Activated naive CD4-positive, alpha-beta T cell treated with anti-CD3 and anti-CD28 coated beads, Interleukin-2, amount 50 U/mL, for 16 hours (primary cell): Measurements from ENCODE around the gene BCL7A.
"Not testable (repeated sequence)": the region's sequence is repeated elsewhere in the genome, so short reads cannot be mapped to it uniquely, and the experiment has no call there.

Experiments
- DNase-seq: peaks from one replicate; pipeline ENCODE4 v3.0.0-alpha.2; 2020

BCL7A gene

DNA sequence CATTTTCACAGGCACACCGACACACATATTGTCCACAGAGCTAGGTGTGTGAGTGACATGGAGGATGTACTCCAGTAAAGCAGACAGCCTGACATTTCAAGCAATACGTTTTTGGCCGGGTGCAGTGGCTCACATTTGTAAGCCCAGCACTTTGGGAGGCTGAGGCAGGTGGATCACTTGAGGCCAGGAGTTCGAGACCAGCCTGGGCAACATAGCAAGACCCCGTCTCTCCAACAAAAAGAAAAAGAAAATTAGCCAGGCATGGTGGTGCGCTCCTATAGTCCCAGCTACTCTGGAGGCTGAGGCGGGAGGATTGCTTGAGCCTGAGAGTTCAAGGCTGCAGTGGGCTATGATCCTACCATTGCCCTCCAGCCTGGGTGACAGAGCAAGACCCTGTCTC is 34.7 kb downstream of the BCL7A start:
- DNase-seq = not testable (repeated sequence)

DNA sequence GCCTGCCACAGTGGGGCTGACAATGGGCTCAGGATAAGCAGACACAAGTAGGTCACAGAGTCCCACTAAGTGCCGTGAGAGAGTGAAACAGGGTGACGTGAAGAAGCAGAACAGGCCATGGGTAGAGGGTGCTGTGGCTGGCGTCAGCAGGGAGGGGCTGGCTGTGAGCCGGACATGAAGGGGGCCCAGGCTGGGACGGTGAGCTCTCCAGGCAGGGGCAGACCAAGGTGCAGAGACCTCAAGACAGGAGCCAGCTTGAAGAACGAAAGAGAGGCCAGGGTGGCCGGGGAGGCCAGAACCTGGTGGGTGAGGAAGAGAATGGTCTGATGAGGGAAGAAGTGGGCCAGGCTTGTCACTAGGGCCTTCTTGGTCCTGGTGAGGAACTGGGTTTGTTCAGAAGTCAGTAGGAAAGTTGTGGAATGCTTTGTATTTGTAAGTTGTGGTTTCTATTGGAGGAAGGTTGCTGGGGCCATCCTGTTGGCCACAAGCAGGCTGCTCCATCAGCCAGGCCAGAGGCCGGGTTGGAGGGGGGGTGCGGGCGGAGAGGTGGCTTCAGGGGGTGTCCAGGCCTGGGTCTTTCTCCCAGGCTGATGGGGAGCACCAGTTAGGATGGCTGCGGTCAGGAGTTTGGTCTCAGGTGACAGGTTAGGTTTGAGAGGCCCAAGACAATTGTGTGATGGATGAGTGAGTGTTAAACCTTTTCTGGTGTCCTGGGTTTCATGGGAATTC is 35.5 kb downstream of the BCL7A start:
- DNase-seq = no peak

DNA sequence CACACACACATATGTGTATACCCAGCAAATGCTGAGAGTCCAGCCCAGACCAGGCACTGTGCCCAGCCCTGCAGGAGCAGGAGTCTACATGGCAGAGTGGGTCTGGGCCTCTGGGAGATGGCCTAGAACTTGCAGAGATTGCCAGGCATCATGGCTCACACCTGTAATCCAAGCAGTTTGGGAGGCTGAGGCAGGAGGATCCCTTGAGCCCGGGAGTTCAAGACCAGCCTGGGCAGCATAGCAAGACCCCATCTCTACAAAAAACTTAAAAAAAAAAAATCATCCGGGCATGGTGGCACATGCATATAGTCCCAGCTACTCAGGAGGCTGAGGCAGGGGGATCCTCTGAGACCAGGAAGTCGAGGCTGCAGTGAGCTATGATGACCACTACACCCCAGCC is 36.1 kb downstream of the BCL7A start:
- DNase-seq = no peak

DNA sequence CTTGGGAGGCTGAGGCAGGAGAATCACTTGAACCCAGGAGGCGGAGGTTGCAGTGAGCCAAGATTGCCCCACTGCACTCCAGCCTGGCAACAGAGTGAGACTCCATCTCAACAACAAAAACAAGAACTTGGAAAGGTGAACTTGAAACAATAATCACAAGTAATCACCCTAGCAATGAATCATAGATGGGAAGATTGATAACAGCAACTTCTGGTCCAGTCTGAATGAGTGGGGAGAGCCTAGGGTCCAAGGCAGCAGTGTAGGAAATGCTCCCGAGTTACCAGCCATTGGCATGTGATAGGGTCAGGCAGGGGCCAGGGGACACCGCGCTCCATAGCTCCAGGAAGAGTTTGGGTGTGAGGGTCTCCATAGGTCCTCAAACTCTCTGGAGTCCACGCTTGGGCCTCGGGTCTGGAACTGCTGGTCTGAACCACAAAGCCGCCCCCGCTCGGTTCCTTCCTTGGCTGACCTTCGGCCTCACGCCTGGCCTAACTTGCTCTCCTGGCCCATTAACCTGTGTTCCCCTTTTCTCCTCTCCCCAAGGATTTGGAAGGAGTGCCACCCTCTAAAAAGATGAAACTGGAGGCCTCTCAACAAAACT is 37.0 kb downstream of the BCL7A start:
- DNase-seq = no peak

DNA sequence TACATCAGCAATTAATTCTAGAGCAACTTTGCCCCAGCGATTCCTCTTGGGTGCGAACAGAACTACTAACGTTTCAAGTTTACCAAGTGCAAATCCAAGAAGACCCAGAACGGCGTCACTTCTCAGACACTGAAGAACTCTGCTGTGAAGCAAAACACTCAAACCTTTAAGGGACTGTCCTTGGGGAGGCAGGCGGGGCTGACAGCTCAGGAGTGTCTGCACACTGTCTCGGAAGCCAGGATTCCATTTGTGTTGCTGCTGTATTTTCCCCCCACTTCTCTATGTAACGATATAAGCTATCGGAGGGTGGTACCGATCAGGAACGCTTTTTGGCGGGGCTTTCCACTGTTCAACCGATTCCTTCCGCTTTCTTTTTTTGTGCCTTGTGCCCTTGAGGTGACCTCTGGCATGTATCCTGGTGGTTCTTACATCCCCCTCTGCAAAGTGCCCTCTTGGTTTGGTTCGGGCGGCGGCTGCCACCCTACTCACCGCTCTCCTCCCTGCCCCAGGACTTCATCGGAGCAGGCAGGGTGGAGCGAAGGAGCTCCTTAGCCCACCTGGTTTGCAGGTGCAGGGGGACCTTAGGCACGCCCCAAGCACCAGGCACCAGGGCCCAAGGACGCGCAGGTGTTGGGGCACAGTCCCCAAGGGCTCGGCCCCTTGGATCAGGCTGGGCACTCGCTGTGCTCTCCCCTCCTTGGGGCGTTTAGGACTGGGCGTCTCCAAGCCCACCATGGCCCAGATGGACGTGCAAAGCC is 37.7 kb downstream of the BCL7A start:
- no peak for DNase-seq

DNA sequence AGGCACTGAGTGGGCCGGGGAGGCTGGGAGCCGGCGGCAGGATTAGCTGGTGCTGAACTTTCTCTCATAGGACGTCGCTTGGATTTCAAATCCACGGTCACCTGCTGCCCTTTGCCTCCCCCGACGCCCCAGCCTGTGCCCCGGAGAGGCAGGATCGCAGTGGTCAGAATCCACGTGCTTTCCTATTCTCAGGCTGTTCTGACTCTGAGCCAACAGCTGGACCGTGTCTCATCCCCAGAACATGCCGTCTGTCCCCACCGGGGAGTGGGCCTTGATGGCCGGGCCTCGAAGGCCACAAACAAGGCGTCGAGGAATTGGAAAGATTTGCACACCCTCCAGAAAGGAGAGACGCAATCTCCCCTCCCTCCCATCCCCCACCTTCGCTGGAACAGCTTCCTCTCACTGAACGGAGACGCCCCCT is 38.4 kb downstream of the BCL7A start:
- DNase-seq = no peak

DNA sequence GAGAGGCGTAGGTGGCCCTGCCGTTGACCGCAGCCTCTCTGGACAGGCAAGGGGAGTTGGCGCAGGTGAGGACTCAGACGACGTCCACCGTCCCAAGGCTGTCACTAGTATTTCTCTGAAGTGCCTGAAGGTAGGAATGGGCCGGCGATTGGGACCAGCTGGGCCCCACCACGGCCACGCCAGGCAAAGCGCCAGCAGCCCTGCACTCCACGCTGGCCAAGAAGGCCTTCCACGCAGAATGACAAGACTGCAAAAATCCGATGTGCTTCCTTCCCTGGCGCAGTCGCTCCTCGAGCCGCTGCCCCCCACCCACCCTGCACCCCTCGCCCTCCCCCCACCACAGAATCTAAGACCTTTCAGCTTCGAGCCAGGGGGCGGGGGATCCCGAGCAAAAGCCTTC is 39.6 kb downstream of the BCL7A start:
- DNase-seq = no peak

DNA sequence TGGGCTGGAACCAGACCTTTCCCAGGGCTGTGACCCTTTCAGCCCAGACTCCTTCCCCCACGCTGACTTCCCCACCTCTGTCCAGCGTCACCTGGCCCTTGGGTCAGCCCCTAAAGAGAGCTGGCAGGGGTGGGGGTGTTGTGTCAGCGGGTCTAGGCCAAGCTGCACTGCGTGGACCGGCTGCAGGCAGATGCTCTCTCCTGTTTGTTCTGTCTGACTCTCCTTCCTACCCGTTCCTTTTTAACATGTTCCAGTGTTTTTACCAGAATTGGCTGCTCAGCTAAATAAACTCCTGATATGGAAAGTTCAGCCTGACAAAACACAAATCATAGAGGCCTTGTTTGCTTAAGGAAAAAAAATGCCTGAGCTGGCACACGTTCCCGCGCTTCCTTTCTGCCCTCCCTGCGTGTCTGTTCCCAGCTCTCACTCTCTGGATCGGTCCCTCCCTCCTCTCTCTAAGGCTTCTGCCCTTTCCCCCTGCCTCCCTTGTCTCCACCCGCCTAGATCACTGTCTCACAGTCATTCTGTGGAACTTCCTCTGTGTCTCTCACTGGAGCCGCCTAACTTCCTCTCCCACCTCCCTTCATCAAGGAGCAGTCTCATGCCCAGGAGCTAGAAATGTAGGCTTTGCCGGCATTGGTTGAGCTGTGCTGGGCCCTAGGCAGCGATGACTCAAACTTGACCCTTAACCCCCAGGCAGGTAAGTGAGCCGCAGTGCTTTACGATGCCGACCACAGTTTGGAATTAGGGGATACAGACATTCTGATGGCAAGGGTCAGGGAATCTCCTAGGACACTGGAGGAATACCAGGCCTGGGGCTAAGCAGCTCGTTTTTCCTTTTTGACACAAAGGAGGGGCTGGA is 41.4 kb downstream of the BCL7A start:
- DNase-seq = no peak

DNA sequence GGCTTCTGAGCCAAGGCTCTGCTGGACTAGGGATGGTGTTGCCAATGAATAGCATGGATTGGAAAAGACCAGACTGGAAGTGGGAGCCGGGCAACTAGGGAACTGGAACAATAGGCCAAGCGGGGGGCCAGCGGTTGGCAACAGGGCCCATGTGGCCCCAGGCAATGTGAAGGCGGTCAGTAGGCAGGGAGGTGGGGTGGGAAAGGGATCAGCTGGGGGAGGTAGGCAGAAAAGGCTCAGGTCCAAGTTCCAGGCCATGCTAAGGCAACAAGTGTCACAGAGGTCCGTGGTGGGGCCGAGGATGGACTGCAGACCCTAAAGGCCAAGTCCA is 42.0 kb downstream of the BCL7A start:
- no peak for DNase-seq

DNA sequence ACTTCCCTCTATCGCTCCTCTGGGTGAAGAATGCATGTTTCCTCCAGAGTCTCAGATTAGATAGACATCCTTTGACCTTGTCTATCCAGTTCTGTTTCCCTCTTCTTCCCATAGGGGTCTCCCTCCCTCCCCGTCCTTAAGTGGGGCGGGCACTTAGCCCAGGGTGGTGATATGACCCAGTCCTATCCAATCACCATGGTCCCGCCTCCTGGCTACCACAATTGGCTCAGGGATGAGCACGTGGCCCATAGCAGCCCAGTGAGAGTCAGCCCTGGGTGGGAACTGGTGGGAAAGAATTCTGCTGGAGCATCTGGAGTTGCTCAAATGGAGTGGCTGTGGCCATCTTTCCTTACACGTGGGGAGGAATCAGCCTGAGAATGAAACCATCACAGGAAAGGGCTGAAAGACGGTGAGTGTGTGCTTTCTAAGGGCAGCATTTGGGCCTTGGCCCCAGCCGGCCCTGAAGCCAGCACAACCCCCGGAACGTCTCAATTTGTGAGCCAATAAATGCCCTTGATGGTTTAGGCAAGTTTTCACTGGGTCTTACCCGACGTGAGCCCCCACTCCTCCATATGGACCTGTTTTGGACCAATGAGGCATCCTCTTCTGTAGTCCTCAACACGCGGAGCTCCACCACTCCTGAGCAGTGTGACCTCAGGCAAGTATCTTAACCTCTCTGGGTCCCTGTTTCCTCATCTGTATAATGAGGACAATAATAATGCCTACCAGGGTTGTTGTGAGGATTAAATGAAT is 42.5 kb downstream of the BCL7A start:
- peak; percentile 38 for DNase-seq

DNA sequence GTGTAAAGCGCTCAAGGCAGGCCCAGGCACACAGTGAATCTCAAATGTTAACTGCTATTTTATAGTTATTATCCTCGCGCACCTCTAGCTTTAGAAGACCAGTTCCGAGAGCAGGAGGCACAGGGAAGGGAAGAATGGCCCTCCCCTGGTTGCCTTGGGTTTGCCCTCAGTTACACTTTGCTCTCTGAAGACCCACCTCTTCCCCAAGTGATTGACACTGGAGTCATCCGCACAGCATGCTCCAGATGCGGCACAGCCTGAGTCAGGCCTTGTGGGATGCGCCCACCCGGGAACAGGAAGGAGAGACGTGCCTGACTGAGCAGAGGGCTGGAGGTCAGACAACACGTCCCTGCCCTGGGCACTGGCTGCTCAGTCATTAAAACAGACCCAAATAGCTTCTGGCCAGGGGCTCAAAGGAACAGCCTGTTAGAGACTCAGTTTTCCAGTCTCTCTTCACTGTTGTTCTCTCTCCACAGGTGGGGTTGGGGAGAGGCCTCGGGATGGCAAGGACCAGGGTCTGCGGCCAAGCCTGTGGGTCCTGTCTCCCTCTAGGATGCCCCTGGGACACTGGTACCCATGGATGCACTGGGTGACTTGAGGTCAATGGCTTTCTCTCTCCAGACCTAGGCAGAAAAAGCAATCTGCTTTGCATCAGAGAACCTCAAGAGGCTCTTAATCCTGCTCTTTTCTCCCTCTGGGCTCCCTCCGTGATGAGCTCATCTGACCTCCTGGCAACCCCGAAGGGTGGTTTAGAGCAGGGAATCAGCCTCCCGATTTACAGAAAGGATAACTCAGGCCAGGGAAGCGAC is 43.3 kb downstream of the BCL7A start:
- no peak for DNase-seq

DNA sequence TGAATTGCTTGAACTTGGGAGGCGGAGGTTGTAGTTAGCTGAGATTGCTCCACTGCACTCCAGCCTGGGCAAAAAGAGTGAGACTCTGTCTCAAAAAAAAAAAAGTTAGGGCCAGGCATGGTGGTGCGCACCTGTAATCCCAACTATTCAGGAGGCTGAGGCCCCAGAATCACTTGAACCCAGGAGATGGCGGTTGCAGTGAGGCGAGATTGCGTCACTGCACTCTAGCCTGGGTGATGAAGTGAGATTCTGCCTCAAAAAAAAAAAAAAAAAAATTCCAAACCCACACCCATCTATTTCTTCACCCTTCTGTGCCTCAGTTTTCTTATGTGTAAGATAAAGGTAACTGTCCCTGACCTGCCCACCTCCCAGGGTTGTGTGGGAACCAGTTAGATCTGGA is 45.9 kb downstream of the BCL7A start:
- no peak for DNase-seq

DNA sequence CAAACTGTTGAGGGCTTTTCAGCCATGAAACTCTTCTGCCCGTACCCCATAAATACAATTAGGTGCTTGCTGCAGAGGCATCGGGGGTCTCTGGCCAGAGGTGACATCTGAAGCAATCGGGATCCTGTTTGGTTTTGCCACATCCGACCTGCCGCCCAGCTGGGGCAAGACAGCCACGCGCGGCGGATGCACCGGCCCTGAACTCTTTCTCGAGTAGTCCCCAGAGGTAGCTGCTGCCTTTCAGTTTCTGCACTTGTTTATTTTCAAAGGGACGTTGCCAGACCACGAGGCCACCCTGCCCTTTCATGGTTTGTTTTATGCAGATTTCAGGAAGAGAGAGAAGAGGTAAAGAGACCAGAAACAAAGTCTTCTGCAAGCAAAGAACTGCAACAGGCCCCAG is 46.3 kb downstream of the BCL7A start:
- no peak for DNase-seq

DNA sequence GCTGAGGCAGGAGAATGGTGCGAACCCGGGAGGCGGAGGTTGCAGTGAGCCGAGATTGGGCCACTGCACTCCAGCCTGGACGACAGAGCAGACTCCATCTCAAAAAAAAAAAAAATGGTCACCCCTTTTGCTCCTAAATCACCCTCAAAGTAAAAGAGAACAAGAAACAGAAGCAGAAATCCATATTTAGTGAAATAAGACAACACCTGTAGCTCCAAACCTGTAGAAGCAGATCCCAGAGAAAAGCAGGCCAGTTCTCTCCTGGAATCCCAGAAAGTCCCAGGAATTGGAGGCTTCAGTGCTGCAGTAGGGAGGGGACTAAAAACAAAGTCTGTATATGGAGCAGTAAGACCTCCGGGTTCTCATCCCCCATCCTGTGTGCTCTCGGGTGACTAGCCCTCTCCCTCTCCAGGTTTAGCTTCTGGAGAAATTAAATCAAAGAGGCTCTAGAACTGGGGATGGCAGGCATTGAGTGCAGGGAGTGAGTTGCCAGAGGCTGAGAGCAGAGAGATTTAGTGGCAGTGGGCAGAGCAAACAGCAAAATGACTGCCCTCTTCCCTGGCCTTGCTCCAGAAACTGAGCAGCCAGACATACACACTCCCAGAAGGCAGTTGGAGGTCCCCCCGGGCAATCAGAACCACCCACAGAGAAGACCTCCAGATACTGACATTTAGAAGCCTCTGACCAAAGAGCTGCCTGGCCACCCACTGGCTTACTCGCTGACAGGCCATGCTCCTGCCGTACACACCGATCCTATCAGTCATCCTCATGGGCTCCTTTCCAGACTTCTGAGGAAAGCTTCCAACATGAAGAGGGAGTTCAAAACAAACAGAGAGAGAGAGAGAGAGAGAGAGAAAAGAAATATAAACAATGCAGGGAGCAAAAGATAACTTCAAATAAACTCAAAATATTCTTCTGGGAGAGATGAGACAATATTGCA is 50.6 kb downstream of the BCL7A start:
- DNase-seq = no peak

DNA sequence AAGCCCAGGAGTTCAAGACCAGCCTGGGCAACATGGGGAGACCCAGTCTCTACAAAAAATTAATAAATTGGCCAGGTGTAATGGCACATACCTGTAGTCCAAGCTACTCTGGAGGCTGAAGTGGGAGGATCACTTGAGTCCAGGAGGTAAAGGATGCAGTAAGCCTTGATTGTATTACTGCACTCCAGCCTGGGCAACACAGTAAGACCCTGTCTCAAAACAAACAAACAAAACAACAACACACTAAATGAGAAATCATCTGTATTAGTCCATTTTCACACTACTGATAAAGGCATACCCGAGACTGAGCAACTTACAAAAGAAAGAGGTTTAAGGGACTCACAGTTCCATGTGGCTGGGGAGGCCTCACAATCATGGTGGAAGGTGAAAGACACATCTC is 52.1 kb downstream of the BCL7A start:
- DNase-seq = no peak

DNA sequence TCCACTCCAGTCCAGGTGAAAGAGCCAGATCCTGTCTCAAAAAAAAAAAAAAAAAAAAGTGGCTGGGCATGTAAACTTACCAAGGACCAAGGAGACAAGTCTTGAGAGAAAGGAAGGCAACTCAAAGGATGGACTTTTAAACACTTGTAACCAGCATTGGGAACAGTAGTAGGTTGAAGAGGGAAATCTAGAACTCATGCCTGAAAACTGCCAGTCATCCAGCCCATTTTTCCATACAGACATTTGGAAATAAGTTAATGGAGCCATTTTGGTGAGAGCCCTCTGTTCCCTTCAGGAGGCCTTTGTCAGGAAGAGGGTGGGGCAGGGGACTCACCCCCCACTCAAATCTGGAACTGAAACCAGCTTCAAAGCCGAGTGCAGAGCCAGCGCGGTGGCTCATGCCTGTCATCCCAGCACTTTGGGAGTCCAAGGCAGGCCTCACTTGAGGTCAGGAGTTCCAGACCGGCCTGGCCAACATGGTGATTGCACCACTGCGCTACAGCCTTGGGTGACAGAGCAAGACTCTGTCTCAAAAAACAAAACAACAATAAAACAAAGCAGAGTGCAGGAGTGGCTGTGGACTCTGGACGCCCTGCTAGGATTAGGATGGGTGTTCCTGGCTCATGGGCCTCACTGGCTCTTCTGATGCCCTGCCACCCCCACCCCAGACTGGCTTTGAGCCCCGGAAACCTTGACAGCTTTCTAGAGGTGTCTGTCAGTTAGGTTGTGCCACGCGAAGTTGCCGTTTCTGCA is 55.2 kb downstream of the BCL7A start:
- DNase-seq = no peak

DNA sequence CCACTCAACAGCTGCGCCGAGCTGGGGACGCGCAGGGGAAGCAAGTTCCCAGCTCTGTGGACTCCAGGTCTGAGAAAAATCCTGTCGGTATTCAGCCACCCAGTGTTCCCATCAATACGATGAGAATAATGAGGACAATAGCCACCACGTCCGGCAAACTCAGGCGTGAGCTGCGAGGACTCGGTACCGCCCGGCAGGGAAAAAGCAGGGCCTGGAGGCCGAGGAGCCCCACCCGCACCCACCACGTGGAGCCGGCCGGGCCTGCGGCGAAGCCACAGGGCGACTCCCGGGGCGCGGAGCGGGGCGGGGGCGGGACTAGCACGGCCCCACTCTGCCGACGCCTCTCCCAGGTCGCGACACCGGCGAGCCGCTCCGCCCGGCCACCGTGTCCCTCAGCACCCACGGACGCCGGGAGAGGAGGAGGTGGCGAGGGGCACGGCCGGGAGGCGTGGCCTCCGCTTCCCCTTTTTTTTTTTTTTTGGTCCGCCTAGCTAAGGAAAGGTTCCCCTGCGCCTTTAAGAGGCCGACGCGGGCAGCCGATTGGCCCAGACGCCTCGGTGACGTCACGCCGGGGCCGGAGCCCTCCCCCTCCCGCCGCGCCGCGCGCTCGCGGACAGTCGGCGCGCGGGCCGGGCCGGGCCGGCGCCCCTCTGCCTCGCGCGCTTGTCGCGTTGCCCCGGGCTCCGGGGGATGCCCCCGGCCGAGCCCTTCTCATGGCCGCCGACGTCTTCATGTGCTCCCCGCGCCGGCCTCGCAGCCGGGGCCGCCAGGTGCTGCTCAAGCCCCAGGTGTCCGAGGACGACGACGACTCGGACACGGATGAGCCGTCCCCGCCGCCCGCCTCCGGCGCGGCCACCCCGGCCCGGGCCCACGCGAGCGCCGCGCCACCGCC is 56.7 kb downstream of the BCL7A start, which contains the start of gene MLXIP:
Gene MLXIP, plus strand, starts transcription at position 616 of the 892 bp plus-strand sequence. Its CDS starts 98 bp downstream, at position 714.
- DNase-seq = peak; percentile 87

DNA sequence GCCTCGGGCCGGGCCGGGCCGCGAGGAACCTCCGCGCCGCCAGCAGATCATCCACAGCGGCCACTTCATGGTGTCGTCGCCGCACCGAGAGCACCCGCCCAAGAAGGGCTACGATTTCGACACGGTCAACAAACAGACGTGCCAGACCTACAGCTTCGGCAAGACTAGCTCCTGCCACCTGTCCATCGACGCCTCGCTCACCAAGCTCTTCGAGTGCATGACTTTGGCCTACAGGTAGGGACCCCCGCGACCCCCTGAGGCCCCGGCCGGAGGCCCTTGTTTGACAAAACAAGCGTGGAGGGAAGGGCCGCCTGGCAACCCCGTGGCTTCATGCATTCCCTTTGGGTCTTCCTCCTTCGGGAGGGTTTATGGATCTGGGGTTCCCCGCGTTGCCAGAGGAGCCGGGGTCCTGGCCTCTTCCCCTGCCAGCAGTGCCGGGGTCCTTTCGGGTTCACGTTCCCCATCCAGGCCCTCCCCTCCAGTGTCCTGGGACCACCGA is 57.4 kb downstream of the BCL7A start:
- DNase-seq = peak; percentile 36
